Measurements from ENCODE around the gene WDR70. TPM values are rescaled to one million over a fixed set of nuclear protein-coding genes. Genes with fewer than 3 reads are reported as not detected.

Gene WDR70
- total RNA-seq, 4 donors from 2014 or later: 20.0 to 60.0 (median 23.0) TPM

DNA sequence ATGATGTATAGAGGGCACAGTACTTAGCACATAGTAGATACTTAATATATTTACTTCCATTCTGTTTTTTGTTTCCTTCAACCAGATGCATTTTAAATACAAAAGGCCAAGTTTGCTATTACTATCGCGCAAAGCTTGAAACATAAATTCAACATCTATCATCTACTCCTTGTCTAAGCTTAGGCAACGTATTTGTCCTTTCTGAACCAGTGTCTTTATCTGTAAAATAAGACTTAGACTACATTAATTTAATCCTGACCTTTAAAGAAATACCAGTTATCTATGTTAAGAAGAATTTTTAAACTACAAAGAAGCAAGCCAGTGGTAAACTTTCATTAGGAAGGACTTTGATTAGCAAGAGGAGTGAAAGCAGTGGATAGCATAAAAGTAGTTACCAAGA, 173.0 kb downstream of the WDR70 start:
- H3K27me3 ChIP-seq: no peaks in the 10 kb centered on the region
- WGBS: 95% methylated on average over 3 of the region's 3 CpGs
- no peak overlapping the region for H3K4me3 ChIP-seq
- H3K27ac ChIP-seq: no peak overlapping the region
- no peaks in the 10 kb centered on the region for H3K36me3 ChIP-seq
- no peak for DNase-seq (ENCODE audit: low spot score in 2 of 2)
- TF ChIP-seq EP300 (IDR thresholded peaks at IDR 0.05) (no peak), POLR2AphosphoS5 (IDR thresholded peaks at IDR 0.05) (no peak), POLR2A (IDR thresholded peaks at IDR 0.05) (no peak)
- TF ChIP-seq, protein P1, sequence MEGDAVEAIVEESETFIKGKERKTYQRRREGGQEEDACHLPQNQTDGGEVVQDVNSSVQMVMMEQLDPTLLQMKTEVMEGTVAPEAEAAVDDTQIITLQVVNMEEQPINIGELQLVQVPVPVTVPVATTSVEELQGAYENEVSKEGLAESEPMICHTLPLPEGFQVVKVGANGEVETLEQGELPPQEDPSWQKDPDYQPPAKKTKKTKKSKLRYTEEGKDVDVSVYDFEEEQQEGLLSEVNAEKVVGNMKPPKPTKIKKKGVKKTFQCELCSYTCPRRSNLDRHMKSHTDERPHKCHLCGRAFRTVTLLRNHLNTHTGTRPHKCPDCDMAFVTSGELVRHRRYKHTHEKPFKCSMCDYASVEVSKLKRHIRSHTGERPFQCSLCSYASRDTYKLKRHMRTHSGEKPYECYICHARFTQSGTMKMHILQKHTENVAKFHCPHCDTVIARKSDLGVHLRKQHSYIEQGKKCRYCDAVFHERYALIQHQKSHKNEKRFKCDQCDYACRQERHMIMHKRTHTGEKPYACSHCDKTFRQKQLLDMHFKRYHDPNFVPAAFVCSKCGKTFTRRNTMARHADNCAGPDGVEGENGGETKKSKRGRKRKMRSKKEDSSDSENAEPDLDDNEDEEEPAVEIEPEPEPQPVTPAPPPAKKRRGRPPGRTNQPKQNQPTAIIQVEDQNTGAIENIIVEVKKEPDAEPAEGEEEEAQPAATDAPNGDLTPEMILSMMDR (IDR thresholded peaks at IDR 0.05): no peak
- no peaks in the 10 kb centered on the region for H3K4me1 ChIP-seq
- H3K9me3 ChIP-seq: no peaks in the 10 kb centered on the region

GRCh38 chr5:37552770-37553719, 173.9 kb downstream of the WDR70 start:
- no peaks in the 10 kb centered on the region for H3K4me1 ChIP-seq
- H3K27me3 ChIP-seq: no peaks in the 10 kb centered on the region
- H3K36me3 ChIP-seq: no peaks in the 10 kb centered on the region
- H3K9me3 ChIP-seq: no peaks in the 10 kb centered on the region
- WGBS: 63% methylated on average over 9 of the region's 9 CpGs
- TF ChIP-seq EP300 (IDR thresholded peaks at IDR 0.05) (no peak), POLR2A (IDR thresholded peaks at IDR 0.05) (no peak), POLR2AphosphoS5 (IDR thresholded peaks at IDR 0.05) (no peak)
- TF ChIP-seq, protein P1 (IDR thresholded peaks at IDR 0.05): no peak
- no peak overlapping the region for H3K27ac ChIP-seq
- no peak overlapping the region for H3K4me3 ChIP-seq
- DNase-seq (ENCODE audit: low spot score in 2 of 2): no peak

- H3K36me3 ChIP-seq: no peaks in the 10 kb centered on the region
- TF ChIP-seq POLR2A (IDR thresholded peaks at IDR 0.05) (no peak), EP300 (IDR thresholded peaks at IDR 0.05) (no peak), POLR2AphosphoS5 (IDR thresholded peaks at IDR 0.05) (no peak)
- TF ChIP-seq, protein P1 (IDR thresholded peaks at IDR 0.05): no peak
- H3K27ac ChIP-seq: no peak overlapping the region
- no peaks in the 10 kb centered on the region for H3K27me3 ChIP-seq
- 90% methylated on average over 2 of the region's 2 CpGs for WGBS
- no peak for DNase-seq (ENCODE audit: low spot score in 2 of 2)
- H3K4me3 ChIP-seq: no peak overlapping the region
- no peaks in the 10 kb centered on the region for H3K9me3 ChIP-seq
- no peaks in the 10 kb centered on the region for H3K4me1 ChIP-seq
These were observed 174.7 kb downstream of the WDR70 start for GRCh38 chr5:37553720-37554404.

DNA sequence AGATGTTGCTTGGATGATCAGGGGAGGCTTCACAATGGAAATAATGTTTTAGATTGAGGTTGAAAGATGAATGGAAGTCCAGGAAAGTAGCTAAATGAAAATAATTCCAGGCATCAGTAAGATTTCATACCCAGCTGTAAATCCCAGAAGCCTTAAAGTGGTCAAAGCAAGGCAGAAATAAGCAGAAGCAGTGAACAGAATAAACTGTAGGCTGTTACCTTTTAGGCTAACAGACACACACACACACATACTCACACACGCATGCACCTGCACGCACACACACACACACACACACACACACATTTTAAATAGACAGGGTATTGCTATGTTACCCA, 175.3 kb downstream of the WDR70 start:
- no peak overlapping the region for H3K27ac ChIP-seq
- H3K27me3 ChIP-seq: no peaks in the 10 kb centered on the region
- H3K36me3 ChIP-seq: no peaks in the 10 kb centered on the region
- no peaks in the 10 kb centered on the region for H3K4me1 ChIP-seq
- WGBS: 84% methylated on average over 2 of the region's 2 CpGs
- no peak for TF ChIP-seq POLR2AphosphoS5 (IDR thresholded peaks at IDR 0.05)
- no peak for TF ChIP-seq EP300 (IDR thresholded peaks at IDR 0.05)
- TF ChIP-seq POLR2A (IDR thresholded peaks at IDR 0.05): no peak
- TF ChIP-seq, protein P1 (IDR thresholded peaks at IDR 0.05): no peak
- DNase-seq (ENCODE audit: low spot score in 2 of 2): no peak
- H3K9me3 ChIP-seq: no peaks in the 10 kb centered on the region
- no peak overlapping the region for H3K4me3 ChIP-seq

DNA sequence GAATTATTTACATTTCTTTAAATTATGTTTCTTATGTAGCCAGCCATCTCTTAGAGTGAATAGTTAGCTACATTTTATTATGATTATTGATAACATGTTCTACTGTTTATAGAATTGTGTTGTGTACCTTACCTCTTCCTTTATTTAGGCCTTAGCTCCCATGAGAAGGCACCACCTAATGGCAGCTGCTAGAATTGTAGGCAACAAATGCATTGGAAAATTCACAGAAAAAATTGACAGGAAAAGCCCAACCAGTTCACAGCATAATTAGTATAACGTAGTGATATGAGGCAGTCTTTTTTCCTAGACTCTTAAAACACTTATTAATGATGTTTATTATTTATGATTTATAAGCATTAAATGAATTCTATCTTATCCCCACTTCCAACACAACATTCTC, 175.8 kb downstream of the WDR70 start:
- no peak overlapping the region for H3K4me3 ChIP-seq
- DNase-seq (ENCODE audit: low spot score in 2 of 2): no peak
- no peaks in the 10 kb centered on the region for H3K9me3 ChIP-seq
- no peaks in the 10 kb centered on the region for H3K4me1 ChIP-seq
- WGBS: 44% methylated on average over 1 of the region's 1 CpG
- TF ChIP-seq POLR2AphosphoS5 (IDR thresholded peaks at IDR 0.05) (no peak), POLR2A (IDR thresholded peaks at IDR 0.05) (no peak), EP300 (IDR thresholded peaks at IDR 0.05) (no peak)
- TF ChIP-seq, protein P1 (IDR thresholded peaks at IDR 0.05): no peak
- no peaks in the 10 kb centered on the region for H3K27me3 ChIP-seq
- no peak overlapping the region for H3K27ac ChIP-seq
- no peaks in the 10 kb centered on the region for H3K36me3 ChIP-seq

Measured in suprapubic skin (tissue), 4 donors.